Stimulated activated CD4-positive, alpha-beta T cell treated with anti-CD3 and anti-CD28 coated beads, Interleukin-12 subunit alpha, Interleukin-12 subunit beta, amount 100 ng/mL, for 48 hours (primary cell): ENCODE results near the gene EP300.
"Not testable (repeated sequence)": the region's sequence is repeated elsewhere in the genome, so short reads cannot be mapped to it uniquely, and the experiment has no call there.

ENCODE experiments used
- DNase-seq, 3 donors: peaks; one replicate each; pipeline ENCODE4 v3.0.0-alpha.2; 2020; ENCODE audit warnings: low read depth in 2 of 3, low spot score in 1 of 3

EP300 gene

DNA sequence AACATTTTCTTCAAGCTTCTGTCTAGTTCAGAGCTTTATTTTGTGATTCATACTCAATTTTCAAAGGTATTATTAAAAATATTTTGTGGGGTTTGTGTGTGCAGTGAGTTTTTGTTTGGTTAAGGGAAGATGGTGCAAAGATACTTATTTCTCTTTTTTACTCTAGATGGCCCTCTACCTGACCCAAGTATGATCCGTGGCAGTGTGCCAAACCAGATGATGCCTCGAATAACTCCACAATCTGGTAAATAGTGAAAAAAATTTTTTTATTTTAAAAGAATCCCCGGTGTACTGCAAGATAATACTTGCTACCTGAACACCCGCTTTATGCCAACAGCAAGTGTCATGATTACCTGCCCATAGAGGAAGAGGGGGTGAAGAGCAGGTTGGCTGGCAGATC lies 54.2 kb downstream of the EP300 start:
- no peak for DNase-seq

- DNase-seq = no peak
Measured at GRCh38 chr22:41147722-41148121, 55.3 kb downstream of the EP300 start.

DNA sequence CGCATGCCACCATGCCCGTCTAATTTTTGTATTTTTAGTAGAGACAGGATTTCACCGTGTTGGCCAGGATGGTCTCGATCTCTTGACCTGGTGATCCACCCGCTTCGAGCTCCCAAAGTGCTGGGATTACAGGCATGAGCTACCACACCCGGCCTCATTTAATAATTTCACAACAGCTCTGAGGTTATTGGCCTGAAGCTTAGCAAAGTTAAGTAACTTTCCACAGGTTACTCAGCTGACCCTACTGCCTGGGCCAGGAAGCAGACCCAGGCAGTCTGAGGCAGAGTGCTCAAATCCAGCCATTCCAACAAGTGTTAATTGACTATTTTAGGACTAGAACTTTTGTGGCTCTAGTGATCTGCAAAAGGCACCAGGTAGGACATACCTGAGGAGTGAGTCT lies 60.5 kb downstream of the EP300 start:
- DNase-seq = no peak

DNA sequence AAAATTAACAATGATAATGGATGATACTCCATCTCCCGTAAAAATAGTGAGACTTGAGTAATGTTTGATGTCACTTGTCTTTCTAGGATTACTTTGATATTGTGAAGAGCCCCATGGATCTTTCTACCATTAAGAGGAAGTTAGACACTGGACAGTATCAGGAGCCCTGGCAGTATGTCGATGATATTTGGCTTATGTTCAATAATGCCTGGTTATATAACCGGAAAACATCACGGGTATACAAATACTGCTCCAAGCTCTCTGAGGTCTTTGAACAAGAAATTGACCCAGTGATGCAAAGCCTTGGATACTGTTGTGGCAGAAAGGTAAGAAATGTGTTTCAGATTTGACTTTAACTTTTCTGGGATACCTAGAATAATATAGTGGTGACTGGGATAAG lies 64.7 kb downstream of the EP300 start:
- no peak for DNase-seq

- no peak for DNase-seq
Measured at GRCh38 chr22:41169157-41169556, 76.8 kb downstream of the EP300 start.

DNA sequence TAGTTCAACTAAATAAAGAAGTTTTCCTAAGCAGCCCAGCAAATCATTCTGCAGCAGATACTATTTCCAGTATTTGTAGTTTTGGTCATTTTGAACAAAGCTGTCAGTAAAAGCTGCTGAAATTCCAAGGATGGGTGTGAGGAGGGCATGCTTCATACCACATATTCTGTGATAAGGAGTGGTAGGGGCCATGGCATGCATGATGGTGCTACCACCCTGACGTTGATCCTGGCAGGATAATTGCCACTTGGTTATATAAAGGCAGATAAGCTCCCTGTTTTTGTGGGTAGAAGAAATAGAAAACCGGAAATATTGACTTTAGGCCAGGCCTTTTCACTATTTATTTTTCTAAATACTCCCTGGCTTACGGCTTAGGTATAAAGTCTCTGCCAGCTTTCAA lies 79.6 kb downstream of the EP300 start:
- no peak for DNase-seq

- no peak for DNase-seq
Measured at GRCh38 chr22:41175546-41175945, 83.2 kb downstream of the EP300 start.

- no peak for DNase-seq
Measured at GRCh38 chr22:41177040-41177621, 84.7 kb downstream of the EP300 start.

DNA sequence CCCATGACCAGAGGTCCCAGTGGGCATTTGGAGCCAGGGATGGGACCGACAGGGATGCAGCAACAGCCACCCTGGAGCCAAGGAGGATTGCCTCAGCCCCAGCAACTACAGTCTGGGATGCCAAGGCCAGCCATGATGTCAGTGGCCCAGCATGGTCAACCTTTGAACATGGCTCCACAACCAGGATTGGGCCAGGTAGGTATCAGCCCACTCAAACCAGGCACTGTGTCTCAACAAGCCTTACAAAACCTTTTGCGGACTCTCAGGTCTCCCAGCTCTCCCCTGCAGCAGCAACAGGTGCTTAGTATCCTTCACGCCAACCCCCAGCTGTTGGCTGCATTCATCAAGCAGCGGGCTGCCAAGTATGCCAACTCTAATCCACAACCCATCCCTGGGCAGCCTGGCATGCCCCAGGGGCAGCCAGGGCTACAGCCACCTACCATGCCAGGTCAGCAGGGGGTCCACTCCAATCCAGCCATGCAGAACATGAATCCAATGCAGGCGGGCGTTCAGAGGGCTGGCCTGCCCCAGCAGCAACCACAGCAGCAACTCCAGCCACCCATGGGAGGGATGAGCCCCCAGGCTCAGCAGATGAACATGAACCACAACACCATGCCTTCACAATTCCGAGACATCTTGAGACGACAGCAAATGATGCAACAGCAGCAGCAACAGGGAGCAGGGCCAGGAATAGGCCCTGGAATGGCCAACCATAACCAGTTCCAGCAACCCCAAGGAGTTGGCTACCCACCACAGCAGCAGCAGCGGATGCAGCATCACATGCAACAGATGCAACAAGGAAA lies 85.4 kb downstream of the EP300 start:
- DNase-seq = no peak

GRCh38 chr22:41178425-41178975 lies 86.1 kb downstream of the EP300 start:
- DNase-seq = no peak

GRCh38 chr22:41180362-41180761 lies 88.0 kb downstream of the EP300 start:
- DNase-seq = not testable (repeated sequence)

DNA sequence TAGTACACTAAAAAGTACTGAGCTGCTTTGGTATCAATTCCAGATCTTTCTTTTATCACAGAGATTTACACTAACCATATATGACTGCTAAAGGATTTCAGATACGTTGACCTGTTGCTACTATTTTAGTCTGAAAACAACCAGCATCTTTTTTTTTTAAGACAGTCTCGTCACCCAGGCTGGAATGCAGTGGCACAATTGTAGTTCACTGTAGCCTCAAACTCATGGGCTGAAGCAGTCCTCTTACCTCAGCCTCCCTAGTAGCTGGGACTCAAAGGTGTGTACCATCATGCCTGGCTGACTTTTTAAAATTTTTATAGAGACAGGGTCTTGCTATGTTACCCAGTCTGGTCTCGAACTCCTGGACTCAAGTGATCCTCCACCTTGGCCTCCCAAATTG lies 88.5 kb downstream of the EP300 start:
- no peak for DNase-seq

DNA sequence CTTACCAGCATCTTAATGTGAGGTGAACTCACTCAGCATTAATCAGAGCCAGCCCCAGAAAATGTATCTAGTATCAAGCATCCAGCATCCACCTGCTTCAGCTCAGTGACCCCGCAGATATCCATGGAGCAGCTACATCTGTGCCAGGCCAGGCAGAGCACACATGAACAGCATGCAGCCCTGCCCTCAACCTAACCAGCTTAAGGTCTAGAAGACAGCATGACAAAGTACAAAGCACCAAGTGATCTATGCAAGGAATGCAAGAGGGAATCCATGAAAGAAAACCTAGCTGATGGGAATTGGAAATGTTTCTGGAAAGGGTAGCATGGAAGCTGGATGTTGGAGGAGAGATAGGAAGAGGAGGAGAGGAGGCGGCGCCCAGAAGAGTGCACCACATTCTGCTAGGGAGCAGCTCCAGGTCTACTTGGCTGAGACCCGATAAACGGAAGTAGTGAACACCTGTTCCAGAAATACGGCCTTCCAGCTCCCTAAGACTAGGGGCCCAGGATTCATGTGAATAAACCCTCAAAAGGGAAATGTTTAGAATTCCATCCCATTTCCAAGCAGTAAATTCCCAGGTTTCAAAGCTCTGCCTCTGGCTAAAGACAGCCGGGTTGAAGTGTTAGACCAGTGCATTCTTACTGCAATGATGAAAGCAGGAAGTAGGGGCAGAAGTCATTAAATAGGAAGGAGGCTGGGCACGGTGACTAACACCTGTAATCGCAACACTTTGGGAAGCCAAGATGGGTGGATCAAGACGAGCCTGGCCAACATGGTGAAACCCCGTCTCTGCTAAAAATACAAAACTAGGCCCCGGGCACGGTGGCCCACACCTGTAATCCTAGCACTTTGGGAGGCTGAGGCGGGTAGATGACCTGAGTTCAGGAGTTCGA lies 89.2 kb downstream of the EP300 start:
- no peak for DNase-seq

DNA sequence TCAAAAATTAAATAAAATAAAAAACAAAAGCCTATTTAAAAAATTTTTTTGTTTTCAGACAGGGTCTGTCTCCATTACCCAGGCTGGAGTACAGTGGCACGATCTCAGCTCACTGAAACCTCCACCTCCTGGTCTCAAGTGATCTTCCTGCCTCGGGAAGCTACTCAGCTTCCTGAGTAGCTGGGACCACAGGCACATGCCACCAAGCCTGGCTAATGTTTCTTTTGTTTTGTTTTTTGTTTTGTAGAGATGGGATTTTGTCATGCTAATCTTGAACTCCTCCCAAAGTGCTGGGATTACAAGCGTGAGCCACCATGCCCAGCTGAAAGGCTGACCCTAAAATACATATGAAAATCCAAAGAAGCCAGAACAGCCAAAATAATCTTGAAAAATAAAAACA lies 92.3 kb downstream of the EP300 start:
- DNase-seq = no peak

DNA sequence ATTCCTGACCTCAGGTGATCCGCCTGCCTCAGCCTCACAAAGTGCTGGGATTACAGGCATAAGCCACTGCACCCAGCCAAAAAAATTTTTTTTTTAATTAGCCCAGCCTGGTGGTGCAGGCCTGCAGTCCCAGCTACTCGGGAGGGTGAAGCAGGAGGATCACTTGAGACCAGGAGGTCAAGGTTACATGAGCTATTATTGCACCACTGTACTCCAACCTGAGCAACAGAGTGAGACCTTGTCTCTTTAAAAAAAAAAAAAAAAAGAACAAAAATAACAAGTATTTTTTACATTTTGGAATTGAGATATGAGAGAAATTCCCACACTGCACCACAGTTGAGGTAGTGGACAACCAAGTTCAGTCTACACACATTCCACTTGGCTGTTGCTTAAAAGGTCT lies 99.1 kb downstream of the EP300 start:
- DNase-seq = no peak

DNA sequence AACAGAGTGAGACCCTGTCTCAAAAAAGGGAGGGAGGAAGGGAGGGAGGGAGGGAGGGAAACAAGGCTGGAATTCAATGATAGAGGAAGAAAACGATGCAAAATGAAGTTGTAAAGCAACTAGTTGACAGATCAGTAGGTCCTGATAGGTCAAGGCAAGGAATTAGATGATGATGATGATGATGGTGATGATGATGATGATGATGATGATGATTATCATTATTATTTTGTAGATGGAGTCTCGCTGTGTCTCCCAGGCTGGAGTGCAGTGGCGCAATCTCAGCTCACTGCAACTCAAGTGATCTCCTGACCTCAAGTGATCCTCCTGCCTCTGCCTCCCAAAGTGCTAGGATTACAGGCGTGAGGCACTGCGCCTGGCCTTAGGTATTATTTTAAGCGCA lies 101.4 kb downstream of the EP300 start:
- DNase-seq = no peak

DNA sequence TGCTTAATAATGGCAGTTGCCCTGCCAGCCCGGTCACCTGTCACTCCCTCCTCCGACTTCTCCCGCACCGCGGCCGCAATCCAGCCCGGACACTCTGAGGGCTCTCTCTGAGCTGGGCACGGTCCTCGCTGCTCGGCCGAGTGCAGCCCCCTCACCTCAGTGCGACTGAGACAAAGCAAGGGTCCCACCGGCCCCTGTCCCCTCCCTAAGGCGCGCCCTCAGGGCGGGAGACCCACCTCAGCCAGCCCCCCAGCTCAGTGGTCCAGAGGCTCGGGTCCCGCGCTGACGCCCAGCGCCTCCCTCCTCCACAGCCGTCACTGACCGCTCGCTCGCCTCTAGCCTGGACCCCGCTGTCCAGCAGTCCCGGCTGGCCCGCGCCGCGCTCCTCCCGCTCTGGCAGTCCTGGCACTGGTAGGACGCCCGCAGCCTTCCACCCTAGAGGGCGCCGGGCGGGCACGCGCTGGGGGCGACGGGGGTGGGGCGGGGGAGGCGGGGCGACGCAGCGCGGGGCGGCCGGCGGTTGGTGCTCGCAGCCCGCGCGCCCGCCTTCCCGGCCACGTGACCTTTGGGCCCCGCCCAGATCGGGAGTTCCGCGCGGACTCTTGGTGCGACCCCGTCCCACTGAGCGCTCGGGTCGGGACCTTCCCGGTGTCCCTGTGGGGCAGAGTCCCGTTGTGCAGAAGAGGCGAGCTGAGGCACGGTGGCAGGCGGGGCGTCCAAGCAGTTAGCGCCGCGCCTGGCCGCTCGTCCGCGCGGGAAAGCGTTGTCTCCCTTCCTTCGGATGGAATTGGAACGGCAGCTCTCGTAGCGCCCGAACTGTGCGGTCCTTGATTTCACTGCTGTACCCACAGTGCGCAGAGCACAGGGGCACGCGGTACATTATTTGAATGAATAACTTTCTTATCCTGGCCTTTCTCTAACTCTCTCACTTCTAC lies 104.9 kb downstream of the EP300 start:
- peak; percentile 39 to 82 (median 73) for DNase-seq

- DNase-seq = peak; percentile 13 to 58 (median 42)
Measured at GRCh38 chr22:41198027-41198580, 105.7 kb downstream of the EP300 start.

DNA sequence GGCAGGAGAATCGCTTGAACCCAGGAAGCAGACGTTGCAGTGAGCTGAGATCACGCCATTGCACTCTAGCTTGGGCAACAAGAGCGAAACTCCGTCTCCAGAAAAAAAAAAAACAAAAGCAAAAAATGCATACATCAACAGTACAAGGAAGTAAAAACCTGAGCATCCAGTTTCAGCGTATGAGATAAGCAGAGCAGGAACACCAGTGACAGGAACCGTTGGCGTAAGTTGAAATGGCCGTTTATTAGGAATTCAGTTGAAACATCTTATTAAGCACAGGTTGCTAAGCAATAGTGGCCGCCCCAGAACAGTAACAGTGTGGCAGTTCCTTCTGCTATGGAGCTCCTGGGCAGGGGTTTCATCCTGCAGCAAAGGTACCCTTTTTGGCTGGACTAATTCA lies 108.7 kb downstream of the EP300 start:
- DNase-seq = no peak

- DNase-seq = no peak
Measured at GRCh38 chr22:41203118-41203517, 110.7 kb downstream of the EP300 start.
